Left hindlimb (tissue), 1 donor: ENCODE measurements around the gene C1QBP.
"Not testable (repeated sequence)": the region's sequence is repeated elsewhere in the genome, so short reads cannot be mapped to it uniquely, and the experiment has no call there.

ENCODE experiments used
- DNase-seq: peaks from one replicate; pipeline ENCODE4 v3.0.0-alpha.2; 2018

The C1QBP gene

DNA sequence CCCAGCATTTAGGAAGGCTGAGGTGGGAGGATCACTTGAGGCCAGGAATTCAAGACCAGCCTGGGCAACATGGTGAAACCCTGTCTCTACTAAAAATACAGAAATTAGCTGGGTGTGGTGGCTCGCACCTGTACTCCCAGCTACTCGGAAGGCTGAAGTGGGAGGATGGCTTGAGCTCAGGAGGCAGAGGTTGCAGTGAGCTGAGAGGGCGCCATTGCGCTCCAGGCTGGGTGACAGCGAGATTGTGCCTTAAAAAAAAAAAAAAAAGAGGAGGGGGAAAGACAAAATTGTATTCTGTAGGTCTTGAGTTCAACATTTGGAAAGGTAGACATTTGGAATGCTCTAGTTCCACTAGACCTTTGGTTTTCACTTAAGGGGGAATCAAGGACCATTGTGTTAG, 7.7 kb downstream of the C1QBP start:
- DNase-seq: not testable (repeated sequence)

DNA sequence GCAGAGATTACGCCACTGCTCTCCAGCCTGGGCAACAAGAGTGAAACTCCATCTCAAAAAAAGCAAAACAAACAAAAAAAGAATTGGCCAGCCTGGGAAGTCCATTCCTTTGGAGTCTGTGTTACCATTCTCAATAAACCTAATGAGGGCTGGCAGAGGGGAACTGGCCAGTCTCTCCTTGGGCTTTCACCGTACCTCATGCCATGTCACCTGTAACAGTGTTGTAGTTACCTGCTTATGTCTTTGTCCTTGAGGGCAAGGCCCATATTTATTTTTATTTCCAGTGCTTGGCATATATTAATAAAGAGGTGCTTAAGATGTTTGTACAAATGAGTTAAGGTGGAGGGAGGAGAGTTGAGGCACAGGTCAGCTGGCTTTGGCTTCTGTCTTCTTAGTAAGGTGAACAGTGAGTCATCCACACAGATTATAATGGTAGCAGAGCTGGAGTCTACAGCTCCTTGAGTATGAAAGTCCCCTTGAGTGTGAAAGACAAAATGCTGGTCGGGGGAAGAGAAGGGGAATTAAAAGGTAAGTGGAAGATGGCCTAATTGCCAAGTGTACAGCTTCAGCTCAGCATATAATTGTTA, 8.4 kb downstream of the C1QBP start:
- no peak for DNase-seq

DNA sequence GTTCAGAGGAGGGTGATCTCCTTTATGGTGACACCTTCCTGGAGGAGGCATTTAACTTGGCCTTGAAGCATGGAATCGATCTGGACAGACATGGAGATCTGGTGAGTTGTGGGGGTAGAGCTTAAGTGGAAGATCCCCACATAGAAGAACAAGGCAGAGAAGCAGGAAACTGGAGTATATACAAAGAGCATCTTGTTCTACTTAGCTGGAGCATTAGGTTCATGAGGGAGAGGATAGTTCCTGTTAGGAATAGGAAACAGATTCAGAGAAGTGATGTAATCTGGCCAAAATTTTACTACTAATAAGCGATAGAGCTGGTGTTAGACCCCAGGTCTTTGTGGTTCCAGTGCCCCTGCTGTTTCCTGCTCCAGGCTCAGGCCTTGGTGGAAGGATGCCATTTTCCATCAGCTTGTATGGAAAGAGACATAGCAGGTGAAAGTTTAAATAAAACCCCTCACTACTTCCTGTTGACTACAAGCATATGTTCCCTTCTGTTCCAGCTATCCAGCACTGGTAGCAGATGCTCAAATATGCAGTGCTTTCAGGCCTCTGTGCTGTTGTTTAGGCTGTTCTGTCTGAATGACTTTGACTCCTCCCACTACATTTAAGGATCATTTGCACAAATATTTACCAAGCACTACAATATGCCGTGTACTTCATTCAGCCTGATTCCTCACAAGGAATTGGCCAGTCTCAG, 9.6 kb downstream of the C1QBP start:
- DNase-seq: no peak

DNA sequence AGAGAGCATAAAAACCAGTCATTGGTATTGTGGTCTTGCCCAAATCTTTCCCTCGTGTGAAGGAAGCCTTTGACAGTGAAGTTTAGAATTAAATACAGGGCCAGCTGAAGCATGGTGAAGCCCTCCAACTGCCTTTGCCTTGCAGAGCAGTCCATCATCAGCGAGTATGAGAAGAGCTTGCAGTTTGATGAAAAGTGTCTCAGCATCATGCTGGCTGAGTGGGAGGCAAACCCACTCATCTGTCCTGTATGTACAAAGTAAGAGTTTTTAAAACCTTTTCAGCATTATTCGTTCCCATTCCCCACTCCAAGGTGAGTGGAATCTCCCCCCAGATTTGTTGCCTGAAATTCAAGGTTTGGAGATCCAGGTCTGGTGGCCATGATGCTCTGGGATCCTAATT, 13.1 kb downstream of the C1QBP start:
- DNase-seq: no peak

DNA sequence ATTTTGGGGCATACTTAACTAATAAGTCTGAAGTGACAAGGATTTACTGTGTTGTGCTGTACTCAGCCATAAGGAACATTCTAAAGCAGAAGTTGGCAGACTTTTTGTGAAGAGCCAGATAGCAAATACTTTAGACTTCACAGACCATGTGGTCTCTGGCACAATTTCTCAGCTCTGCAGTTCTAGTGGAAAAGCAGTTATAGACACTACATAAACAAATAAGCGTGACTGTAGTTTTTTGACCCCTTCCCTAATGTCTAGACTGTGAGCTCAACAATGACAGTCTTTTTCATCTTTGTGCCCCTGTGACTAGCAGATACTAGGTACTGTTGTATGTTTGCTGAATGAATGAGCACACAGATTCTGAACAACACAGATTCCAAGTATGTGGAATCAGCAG, 14.0 kb downstream of the C1QBP start:
- DNase-seq: no peak

DNA sequence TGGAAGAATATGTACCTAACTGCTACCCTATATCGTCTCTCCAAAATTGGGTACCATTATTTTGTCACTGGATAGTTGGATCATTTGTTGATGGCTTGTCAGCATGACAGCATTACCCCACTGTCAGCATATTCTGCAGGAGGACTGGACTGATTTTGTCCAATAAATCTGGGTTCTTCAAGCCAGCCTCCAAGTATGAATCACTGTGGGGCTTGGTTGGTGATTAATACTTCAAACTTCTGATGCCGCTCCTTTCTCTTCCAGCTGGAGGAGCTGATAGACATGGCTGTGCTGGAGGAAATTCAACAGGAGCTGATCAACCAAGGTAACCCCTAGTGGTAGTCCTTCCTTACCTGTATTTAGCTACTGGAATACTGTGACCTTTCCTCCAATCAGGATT, 16.4 kb downstream of the C1QBP start:
- no peak for DNase-seq

DNA sequence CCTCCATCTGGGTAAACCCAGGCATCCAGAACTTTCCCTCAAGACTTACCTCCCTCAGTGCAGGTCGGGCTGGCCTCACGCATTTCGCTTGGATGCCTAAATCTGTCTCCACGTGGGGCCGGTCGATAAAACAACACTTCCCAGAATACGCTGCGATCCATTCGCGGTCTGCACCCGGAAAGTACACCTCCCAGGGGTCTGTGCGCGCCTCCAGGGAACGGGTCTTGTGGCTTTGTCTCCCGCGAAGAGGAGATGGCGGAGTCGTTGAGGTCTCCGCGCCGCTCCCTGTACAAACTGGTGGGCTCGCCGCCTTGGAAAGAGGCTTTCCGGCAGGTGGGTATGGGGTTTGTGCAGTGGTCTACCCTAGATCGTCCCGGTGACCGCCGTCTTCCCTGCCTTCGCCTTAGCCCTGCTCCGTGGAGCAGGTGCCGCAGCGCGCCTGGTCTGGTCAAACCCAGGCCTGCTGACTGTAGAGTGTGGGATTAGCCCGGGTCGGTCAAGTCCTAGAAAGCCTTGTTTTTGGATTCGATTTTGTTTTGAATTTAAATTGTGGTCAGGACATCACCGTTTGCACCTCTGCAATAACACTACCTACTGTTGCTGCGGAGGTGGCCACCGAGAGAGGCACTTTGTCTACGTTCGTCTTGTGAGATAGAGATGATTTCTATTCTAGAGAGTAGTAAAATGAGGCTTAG, 18.8 kb downstream of the C1QBP start, which contains the start of gene RPAIN:
Gene RPAIN, plus strand, starts transcription at position 224 of the 695 bp plus-strand sequence. Its CDS starts 29 bp downstream, at position 253.
- DNase-seq: peak; percentile 89

DNA sequence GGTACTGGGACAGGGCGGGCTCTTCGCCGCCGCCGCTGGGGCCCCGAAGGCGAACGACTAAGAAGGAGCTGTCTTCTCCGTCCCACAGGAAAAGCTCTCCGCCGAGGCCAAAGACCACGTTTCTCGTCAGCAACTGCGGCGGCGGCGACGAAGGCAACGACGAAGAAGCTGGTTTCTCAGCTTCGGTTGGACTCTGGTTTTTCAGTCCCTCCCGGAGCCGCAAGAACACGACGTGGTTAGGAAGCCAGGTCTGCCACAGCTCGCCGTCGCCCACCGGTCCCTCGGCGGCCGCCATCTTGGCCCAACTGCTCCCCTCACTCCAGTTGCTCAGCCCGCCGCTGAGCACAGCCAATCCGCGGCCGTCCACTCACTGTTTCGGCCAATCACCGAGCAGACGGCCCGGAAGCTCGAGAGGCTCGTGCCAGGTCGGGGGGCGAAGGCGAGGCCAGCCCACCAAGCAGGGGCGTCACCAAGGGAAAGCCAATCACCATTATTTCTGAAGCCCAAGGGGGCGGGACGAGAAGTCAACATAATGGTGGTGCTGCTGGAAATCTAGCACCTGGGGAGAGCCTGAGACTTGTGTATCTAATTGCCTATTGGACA, 19.5 kb downstream of the C1QBP start, which contains the start of gene NUP88:
Gene NUP88, minus strand, starts transcription at position 307 of the 603 bp plus-strand sequence. Its CDS starts 12 bp downstream, at position 295.
- peak; percentile 99 for DNase-seq

DNA sequence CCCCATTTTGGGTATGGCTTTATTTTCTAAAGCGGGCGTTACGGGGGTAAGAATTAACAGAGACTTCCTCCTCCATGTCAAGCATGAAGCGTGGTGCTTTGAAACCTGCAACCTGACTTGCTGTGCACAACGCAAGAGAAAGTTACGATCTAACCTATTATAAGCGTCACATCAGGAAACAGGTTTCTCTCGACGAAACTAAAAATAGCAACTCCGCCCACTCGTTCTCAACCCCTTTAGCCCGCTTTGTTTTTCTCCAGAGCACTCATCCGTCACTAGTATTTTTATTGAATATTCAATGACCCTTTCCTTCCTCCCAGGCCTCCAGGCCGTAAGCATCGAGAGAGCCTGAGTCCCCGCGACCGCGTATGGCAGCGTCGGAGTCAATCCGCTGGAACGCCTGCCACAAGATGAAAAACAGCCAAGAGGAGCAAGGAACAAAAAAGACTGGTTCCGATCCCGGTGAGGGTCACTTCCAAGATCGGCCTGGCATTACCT, 20.0 kb downstream of the C1QBP start:
- no peak for DNase-seq

DNA sequence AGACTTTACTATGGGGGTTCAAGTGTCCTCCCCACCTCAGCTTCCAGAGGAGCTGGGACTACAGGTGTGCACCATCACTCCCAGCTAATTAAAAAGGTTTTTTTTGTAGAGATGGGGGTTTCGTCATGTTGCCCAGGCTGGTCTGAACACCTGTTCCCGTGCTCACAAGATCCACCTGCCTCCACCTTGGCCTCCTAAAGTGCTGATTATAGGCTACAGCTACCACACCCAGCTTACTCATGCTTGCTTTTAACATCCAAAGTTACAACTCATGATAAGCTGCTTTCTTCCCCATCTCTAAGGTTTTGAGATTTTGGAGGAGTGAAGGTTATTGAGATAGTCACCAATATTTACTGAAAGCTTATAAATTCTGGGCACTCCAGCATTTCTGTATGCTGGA, 22.1 kb downstream of the C1QBP start:
- no peak for DNase-seq

DNA sequence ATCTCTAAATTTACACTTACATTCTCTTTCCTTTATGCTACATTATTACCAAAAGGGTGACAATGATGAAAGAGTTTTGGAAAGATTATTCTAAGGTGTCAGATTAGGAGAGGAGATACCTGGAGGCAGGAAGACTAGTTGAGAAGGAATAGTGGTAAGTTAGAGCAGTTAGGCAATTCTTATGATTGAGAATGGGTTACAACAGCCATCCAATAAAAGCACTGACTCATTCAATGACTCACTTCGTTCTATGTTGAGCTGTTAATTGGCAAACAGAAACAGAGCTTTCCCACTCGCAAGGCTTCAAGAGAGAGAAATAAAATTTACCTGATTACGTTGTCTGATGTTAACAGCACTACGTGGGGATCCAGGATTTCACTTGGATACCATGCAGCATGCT, 25.3 kb downstream of the C1QBP start:
- no peak for DNase-seq

DNA sequence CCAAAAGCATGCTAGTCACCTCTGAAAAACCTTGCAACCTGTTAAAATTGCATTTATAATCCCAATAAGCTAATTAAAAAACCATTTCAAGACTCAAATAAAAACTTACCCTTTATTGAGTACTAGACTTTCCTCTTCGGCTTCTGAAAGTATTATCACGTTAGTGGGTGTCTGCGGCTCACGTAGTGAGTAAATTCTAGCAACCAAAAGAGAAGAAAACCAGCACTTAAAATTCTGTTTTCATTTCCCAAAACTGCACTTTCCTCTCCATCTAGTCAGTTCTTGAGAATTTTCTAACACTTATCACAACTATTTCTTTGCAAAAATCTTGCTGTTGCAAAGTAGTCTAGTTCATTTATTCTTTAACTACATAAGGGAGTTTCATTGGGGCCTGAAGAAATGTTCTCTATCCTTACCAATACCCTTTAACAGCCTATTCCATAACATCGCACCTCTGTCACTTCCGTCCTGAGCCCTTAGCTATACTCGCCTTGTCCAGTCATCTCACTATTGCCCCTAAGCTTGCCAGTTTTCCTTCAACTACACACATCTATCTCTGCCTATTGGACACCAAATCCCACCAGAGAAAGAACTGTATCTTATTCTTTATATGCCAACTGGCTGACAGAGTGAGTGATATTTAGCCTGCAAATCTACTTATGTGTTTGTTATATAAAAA, 28.2 kb downstream of the C1QBP start:
- no peak for DNase-seq

DNA sequence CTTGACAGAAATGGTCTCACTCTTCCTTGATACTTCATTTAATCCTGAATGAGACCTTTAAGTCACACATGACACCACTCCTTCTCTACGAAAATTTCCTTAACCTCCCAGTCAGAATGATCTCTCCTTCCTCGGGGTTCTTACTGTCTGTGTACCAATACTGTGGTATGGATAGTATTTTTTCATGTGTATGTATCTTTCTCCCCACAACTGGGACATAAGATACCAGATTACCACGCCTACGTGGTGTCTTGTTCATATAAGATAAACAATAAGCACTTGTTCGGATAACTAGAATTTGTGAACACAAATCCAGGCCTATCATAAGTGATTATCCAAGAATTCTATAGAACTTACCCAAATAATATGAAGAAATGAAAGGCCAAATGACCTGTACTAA, 30.8 kb downstream of the C1QBP start:
- no peak for DNase-seq

DNA sequence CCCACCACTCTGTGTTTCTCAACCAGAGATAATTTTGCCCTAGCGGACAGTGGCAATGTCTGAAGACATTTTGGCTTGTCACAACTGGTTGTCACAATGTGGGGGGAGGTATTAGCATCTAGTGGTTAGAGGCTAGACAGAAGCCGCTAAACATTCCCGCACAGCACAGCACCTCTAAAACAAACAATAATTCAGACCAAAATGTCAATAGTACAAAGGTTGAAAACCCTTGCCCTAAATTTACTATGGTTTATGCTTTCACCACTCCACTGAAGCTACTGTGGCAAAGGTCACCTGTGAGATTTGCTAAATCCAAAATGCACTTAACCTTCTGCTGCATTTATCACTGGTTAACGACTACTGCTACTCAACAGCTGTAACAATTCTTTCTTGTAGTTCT, 33.6 kb downstream of the C1QBP start:
- no peak for DNase-seq

DNA sequence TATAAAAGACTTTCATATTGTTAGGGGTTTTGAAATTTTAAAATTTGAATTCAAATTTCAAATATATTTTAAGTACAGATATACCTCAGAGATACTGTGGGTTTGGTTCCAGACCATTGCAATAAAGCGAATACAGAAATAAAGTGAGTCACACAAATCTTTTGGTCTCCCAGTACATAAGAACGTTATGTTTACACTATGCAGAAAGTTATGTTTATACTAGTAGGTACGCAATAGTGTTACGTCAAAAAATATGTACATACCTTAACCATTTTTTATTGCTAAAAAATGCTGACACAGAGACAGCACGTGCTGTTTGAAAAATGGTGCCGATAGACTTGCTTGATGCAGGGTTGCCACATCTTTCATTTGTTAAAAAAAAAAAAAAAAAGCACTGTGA, 39.2 kb downstream of the C1QBP start:
- DNase-seq: no peak

DNA sequence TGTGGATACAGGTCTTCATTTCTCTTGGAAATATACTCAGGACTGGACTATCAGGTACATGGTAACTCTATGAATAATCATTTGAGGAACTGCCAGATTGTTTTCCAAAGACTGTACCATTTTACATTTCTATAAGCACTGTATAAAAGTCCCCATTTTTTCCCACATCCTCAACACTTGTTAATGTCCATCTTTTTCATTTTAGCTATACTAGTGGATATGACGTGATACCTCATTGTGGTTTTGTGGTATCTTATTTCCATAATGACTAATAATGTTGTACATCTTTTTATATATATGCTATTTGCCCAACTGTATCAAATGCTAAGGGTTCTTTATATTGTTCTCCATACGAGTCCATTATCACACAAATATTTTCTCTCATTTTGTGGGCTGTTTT, 42.3 kb downstream of the C1QBP start:
- no peak for DNase-seq

DNA sequence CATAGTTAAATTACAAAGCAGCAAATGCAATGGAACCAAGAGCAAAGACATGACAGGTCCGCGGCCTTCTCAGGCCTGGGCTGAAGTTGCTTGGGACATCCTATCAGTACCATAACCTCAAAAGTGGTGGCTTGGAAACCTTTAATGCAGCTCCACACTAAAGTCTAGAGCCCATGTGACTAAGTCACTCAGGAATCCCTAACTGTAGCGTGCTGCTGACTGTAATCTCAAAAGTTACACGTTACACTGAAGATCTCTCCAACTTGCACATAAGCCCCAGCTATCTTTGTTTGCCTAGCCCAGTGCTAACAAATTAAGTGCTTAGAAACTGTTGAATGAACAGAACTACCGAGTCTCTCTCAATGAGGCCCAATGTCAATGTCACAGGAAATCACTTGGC, 47.3 kb downstream of the C1QBP start:
- DNase-seq: no peak
